GM18870 (cell line): Measurements from ENCODE around the gene SNAI3.
"Not testable (repeated sequence)": the region's sequence is repeated elsewhere in the genome, so short reads cannot be mapped to it uniquely, and the experiment has no call there.

Experiments used
- ATAC-seq: cut with Tn5 transposase; IDR thresholded peaks from one replicate; pipeline ENCODE4 v1.9.1; 2021; ENCODE audit warnings: moderate library complexity; ENCODE audit not compliant: unreplicated experiment

The SNAI3 gene

GRCh38 chr16:88671806-88672205 lies 14.5 kb downstream of the SNAI3 start:
- no peak for ATAC-seq

GRCh38 chr16:88669980-88670379 lies 16.3 kb downstream of the SNAI3 start:
- no peak for ATAC-seq

- ATAC-seq: not testable (repeated sequence)
These were observed 16.8 kb downstream of the SNAI3 start for GRCh38 chr16:88669493-88669892.

- ATAC-seq: no peak
These were observed 18.8 kb downstream of the SNAI3 start for GRCh38 chr16:88667461-88667860.

- no peak for ATAC-seq
These were observed 20.7 kb downstream of the SNAI3 start for GRCh38 chr16:88665570-88665969.

GRCh38 chr16:88665148-88665547 lies 21.2 kb downstream of the SNAI3 start:
- no peak for ATAC-seq

GRCh38 chr16:88662843-88663606 lies 23.3 kb downstream of the SNAI3 start, which contains the start of gene MVD:
TSS of gene MVD (minus strand) at chr16:88663091. CDS start at chr16:88663080, 11 bp downstream.
- ATAC-seq: peak; percentile 81

GRCh38 chr16:88662222-88662842 lies 24.0 kb downstream of the SNAI3 start:
- no peak for ATAC-seq

GRCh38 chr16:88661468-88661867 lies 24.8 kb downstream of the SNAI3 start:
- ATAC-seq: no peak

- no peak for ATAC-seq
These were observed 27.1 kb downstream of the SNAI3 start for GRCh38 chr16:88659160-88659559.

- no peak for ATAC-seq
These were observed 27.6 kb downstream of the SNAI3 start for GRCh38 chr16:88658714-88659113.

GRCh38 chr16:88657371-88657770 lies 28.9 kb downstream of the SNAI3 start:
- no peak for ATAC-seq

- no peak for ATAC-seq
These were observed 29.9 kb downstream of the SNAI3 start for GRCh38 chr16:88656291-88656980.

GRCh38 chr16:88655733-88656281 lies 30.5 kb downstream of the SNAI3 start:
- no peak for ATAC-seq

- ATAC-seq: no peak
These were observed 31.1 kb downstream of the SNAI3 start for GRCh38 chr16:88655053-88655732.

- no peak for ATAC-seq
These were observed 31.8 kb downstream of the SNAI3 start for GRCh38 chr16:88654363-88655052.

GRCh38 chr16:88653596-88654362 lies 32.5 kb downstream of the SNAI3 start:
- ATAC-seq: no peak

- ATAC-seq: no peak
These were observed 33.2 kb downstream of the SNAI3 start for GRCh38 chr16:88653101-88653500.

GRCh38 chr16:88652762-88653063 lies 33.6 kb downstream of the SNAI3 start:
- no peak for ATAC-seq
